ENCODE data around the gene PUS3.

DNA sequence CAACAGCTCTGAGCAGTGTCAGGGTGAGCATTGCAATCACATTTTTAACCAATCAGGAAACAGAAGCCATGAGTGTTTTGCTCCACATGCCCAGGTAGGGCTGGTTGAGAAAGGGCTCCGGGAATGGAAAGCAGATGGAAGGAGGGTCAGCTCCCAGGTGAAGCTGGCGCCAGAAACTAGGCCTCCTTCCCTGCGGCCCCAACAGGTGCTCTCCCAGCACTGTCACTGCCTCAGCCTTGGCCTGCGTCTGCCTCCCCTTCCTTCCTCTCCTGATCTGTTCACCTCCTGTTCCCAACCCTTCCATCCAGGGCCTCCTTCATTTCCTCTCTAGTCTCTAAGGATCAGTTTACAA lies 38.2 kb upstream of the PUS3 start:
- TF ChIP-seq, protein P1, sequence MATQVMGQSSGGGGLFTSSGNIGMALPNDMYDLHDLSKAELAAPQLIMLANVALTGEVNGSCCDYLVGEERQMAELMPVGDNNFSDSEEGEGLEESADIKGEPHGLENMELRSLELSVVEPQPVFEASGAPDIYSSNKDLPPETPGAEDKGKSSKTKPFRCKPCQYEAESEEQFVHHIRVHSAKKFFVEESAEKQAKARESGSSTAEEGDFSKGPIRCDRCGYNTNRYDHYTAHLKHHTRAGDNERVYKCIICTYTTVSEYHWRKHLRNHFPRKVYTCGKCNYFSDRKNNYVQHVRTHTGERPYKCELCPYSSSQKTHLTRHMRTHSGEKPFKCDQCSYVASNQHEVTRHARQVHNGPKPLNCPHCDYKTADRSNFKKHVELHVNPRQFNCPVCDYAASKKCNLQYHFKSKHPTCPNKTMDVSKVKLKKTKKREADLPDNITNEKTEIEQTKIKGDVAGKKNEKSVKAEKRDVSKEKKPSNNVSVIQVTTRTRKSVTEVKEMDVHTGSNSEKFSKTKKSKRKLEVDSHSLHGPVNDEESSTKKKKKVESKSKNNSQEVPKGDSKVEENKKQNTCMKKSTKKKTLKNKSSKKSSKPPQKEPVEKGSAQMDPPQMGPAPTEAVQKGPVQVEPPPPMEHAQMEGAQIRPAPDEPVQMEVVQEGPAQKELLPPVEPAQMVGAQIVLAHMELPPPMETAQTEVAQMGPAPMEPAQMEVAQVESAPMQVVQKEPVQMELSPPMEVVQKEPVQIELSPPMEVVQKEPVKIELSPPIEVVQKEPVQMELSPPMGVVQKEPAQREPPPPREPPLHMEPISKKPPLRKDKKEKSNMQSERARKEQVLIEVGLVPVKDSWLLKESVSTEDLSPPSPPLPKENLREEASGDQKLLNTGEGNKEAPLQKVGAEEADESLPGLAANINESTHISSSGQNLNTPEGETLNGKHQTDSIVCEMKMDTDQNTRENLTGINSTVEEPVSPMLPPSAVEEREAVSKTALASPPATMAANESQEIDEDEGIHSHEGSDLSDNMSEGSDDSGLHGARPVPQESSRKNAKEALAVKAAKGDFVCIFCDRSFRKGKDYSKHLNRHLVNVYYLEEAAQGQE (tag by site-specific recombination; IDR thresholded peaks at IDR 0.05): no peak
- no peak for TF ChIP-seq ZBTB8A (tag by site-specific recombination; IDR thresholded peaks at IDR 0.05)
- TF ChIP-seq ZNF785 (tag by site-specific recombination; IDR thresholded peaks at IDR 0.05): no peak

Data from HEK293 (cell line).